GM12878 (cell line): Measurements from ENCODE around the gene GRAMD1A. TPM values are rescaled to one million over a fixed set of nuclear protein-coding genes. Genes with fewer than 3 reads are reported as not detected.

Experiments
- BHLHE40 ChIP-seq, 2 experiments: fragments of 450-650 bp in 1 of 2; IDR thresholded peaks; 2 replicates each; pipeline ENCODE4 v1.6.1; 2011 to 2017; ENCODE audit warnings: low read depth in 2 of 2, borderline replicate concordance in 1 of 2, improper control_type of control experiment in 1 of 2, low read length in 1 of 2, mild to moderate bottlenecking in 1 of 2
- FOS ChIP-seq: IDR thresholded peaks from 3 replicates; pipeline ENCODE4 v1.6.1; 2011; ENCODE audit warnings: borderline replicate concordance; ENCODE audit not compliant: insufficient read length; ENCODE audit errors: extremely low read depth
- USF2 ChIP-seq: IDR thresholded peaks from 2 replicates; pipeline ENCODE4 v1.6.1; 2011; ENCODE audit warnings: low read depth, low read length, improper control_type of control experiment, borderline replicate concordance
- polyA plus RNA-seq, 11 experiments: library from polyadenylated mRNA; depleted of rRNA in 4 of 11; unstranded in 6 of 11; stranded (reverse) in 5 of 11; fragments of >200 nt; fragmentation: Nextera tagmentation in 4 of 11; fragmentation: Illumina TruSeq in 1 of 11; extraction: Ambion mirVana in 4 of 11; extraction: Trizol in 1 of 11; gene quantifications; 1 replicate in 1 of 11; 2 replicates in 10 of 11; pipeline versions ENCODE4 v1.2.1 to v1.2.3, GENCODE V29; 2011 to 2016; ENCODE audit warnings: inconsistent platforms in 2 of 11, missing spikeins in 2 of 11, low read depth in 1 of 11
- total RNA-seq, 4 experiments: library from RNA; depleted of rRNA in 3 of 4; stranded (reverse); fragments of >200 nt in 3 of 4; fragmentation: Illumina TruSeq in 1 of 4; extraction: Trizol in 1 of 4; gene quantifications; 2 replicates each; pipeline versions ENCODE4 v1.2.1 to v1.2.3, GENCODE V29; 2013 to 2021
- TF ChIP-seq, protein P1 (sequence below): fragments of 450-650 bp; IDR thresholded peaks from 2 replicates; pipeline ENCODE4 v1.6.1; 2016; ENCODE audit warnings: mild to moderate bottlenecking, moderate library complexity, borderline replicate concordance
- TF ChIP-seq, protein P2 (sequence below): fragments of 450-650 bp; IDR thresholded peaks from 2 replicates; pipeline ENCODE4 v1.6.1; 2017; ENCODE audit warnings: mild to moderate bottlenecking, low read depth, inconsistent platforms; ENCODE audit not compliant: poor library complexity, severe bottlenecking
- TF ChIP-seq, protein P3 (sequence below): IDR thresholded peaks from 2 replicates; pipeline ENCODE4 v1.6.1; 2012; ENCODE audit warnings: improper control_type of control experiment, low read depth, low read length; ENCODE audit not compliant: insufficient replicate concordance

Gene GRAMD1A
- total and polyA plus RNA-seq, 10 of the 15 experiments (the other 5 are each of a cell fraction or from before 2014, with no cell fraction given): 0.79 to 73.6 (median 35.3) TPM

DNA sequence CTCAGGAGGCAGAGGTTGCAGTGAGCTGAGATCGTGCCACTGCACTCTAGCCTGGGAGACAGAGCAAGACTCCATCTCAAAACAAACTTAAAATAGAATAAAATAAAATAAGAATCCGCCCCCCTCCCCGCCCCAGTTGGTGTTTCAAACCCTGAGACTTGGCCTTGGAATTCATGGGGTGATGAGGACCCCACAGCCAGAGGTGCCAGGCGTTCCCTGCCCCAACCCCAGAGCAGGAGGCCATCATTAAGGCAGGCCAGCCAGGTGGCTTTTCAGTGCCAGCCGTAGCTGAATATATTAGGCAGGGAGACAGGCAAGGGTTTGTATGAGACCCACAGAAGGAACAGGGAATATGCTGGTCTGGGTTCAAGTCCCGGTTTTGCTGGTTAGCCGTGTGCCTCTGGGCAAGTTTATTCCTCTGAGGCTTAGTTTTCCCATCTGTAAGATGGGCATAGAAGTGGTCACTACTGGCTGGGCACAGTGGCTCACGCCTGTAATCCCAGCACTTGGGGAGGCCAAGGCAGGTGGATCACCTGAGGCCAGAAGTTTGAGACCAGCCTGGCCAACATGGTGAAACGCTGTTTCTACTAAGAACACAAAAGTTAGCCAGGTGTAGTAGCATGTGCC, 53.7 kb downstream of the GRAMD1A start (continued):
- TF ChIP-seq, protein P1, sequence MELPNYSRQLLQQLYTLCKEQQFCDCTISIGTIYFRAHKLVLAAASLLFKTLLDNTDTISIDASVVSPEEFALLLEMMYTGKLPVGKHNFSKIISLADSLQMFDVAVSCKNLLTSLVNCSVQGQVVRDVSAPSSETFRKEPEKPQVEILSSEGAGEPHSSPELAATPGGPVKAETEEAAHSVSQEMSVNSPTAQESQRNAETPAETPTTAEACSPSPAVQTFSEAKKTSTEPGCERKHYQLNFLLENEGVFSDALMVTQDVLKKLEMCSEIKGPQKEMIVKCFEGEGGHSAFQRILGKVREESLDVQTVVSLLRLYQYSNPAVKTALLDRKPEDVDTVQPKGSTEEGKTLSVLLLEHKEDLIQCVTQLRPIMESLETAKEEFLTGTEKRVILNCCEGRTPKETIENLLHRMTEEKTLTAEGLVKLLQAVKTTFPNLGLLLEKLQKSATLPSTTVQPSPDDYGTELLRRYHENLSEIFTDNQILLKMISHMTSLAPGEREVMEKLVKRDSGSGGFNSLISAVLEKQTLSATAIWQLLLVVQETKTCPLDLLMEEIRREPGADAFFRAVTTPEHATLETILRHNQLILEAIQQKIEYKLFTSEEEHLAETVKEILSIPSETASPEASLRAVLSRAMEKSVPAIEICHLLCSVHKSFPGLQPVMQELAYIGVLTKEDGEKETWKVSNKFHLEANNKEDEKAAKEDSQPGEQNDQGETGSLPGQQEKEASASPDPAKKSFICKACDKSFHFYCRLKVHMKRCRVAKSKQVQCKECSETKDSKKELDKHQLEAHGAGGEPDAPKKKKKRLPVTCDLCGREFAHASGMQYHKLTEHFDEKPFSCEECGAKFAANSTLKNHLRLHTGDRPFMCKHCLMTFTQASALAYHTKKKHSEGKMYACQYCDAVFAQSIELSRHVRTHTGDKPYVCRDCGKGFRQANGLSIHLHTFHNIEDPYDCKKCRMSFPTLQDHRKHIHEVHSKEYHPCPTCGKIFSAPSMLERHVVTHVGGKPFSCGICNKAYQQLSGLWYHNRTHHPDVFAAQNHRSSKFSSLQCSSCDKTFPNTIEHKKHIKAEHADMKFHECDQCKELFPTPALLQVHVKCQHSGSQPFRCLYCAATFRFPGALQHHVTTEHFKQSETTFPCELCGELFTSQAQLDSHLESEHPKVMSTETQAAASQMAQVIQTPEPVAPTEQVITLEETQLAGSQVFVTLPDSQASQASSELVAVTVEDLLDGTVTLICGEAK: no peak
- TF ChIP-seq USF2: no peak
- no peak for TF ChIP-seq BHLHE40 (IDR thresholded peaks at IDR 0.05; ENCODE audit: borderline replicate concordance in 1 of 2, low read depth in 2 of 2, low read length in 1 of 2)
- TF ChIP-seq, protein P2, sequence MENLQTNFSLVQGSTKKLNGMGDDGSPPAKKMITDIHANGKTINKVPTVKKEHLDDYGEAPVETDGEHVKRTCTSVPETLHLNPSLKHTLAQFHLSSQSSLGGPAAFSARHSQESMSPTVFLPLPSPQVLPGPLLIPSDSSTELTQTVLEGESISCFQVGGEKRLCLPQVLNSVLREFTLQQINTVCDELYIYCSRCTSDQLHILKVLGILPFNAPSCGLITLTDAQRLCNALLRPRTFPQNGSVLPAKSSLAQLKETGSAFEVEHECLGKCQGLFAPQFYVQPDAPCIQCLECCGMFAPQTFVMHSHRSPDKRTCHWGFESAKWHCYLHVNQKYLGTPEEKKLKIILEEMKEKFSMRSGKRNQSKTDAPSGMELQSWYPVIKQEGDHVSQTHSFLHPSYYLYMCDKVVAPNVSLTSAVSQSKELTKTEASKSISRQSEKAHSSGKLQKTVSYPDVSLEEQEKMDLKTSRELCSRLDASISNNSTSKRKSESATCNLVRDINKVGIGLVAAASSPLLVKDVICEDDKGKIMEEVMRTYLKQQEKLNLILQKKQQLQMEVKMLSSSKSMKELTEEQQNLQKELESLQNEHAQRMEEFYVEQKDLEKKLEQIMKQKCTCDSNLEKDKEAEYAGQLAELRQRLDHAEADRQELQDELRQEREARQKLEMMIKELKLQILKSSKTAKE: no peak
- TF ChIP-seq, protein P3, sequence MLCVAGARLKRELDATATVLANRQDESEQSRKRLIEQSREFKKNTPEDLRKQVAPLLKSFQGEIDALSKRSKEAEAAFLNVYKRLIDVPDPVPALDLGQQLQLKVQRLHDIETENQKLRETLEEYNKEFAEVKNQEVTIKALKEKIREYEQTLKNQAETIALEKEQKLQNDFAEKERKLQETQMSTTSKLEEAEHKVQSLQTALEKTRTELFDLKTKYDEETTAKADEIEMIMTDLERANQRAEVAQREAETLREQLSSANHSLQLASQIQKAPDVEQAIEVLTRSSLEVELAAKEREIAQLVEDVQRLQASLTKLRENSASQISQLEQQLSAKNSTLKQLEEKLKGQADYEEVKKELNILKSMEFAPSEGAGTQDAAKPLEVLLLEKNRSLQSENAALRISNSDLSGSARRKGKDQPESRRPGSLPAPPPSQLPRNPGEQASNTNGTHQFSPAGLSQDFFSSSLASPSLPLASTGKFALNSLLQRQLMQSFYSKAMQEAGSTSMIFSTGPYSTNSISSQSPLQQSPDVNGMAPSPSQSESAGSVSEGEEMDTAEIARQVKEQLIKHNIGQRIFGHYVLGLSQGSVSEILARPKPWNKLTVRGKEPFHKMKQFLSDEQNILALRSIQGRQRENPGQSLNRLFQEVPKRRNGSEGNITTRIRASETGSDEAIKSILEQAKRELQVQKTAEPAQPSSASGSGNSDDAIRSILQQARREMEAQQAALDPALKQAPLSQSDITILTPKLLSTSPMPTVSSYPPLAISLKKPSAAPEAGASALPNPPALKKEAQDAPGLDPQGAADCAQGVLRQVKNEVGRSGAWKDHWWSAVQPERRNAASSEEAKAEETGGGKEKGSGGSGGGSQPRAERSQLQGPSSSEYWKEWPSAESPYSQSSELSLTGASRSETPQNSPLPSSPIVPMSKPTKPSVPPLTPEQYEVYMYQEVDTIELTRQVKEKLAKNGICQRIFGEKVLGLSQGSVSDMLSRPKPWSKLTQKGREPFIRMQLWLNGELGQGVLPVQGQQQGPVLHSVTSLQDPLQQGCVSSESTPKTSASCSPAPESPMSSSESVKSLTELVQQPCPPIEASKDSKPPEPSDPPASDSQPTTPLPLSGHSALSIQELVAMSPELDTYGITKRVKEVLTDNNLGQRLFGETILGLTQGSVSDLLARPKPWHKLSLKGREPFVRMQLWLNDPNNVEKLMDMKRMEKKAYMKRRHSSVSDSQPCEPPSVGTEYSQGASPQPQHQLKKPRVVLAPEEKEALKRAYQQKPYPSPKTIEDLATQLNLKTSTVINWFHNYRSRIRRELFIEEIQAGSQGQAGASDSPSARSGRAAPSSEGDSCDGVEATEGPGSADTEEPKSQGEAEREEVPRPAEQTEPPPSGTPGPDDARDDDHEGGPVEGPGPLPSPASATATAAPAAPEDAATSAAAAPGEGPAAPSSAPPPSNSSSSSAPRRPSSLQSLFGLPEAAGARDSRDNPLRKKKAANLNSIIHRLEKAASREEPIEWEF: no peak
- no peak for TF ChIP-seq FOS
